ENCODE data around the gene HOXB5.

Gene HOXB5

GRCh38 chr17:48543107-48543853, 50.3 kb downstream of the HOXB5 start:
- no peak for DNase-seq (ENCODE audit: low spot score)
- no peak overlapping the region for H2BK12ac ChIP-seq (ENCODE audit: low read length)
- no peak overlapping the region for H3K4me2 ChIP-seq (ENCODE audit: insufficient read depth, low read length, poor library complexity, severe bottlenecking)
- H3K23ac ChIP-seq (ENCODE audit: low read depth, low read length, poor library complexity), result peak overlapping the region; percentile 19
- H2AK5ac ChIP-seq (ENCODE audit: low read depth, low read length), result no peak overlapping the region
- no peak overlapping the region for H3K14ac ChIP-seq (ENCODE audit: low read length)
- no peak overlapping the region for H2BK5ac ChIP-seq (ENCODE audit: low read length)
- no peaks in the 10 kb centered on the region for H3K4me1 ChIP-seq (ENCODE audit: control insufficient read depth in 2 of 2, insufficient read depth in 1 of 2, low read depth in 1 of 2, low read length in 2 of 2)
- H3K9me3 ChIP-seq (replicated peaks in 1 of 2; ENCODE audit: control insufficient read depth in 2 of 2, insufficient read depth in 1 of 2, low read depth in 1 of 2, low read length in 2 of 2), result peaks cover 0 to 2% of the 10 kb centered on the region in 2 donors
- H4K91ac ChIP-seq (ENCODE audit: low read depth, low read length, poor library complexity), result no peak overlapping the region
- H3K27ac ChIP-seq (replicated peaks; ENCODE audit: low read length), result no peak overlapping the region
- H4K8ac ChIP-seq (ENCODE audit: low read depth, low read length), result no peak overlapping the region
- H3K18ac ChIP-seq (ENCODE audit: low read length), result no peak overlapping the region
- H3K4me3 ChIP-seq (ENCODE audit: low read length in 2 of 2), result peak overlapping the region in 1 of 2 donors; percentile 45
- no peaks in the 10 kb centered on the region for H3K79me1 ChIP-seq (ENCODE audit: low read depth, low read length)
- H2AFZ ChIP-seq (ENCODE audit: low read length), result peak overlapping the region; percentile 84
- no peaks in the 10 kb centered on the region for H3K36me3 ChIP-seq (replicated peaks in 1 of 2; ENCODE audit: control insufficient read depth in 2 of 2, insufficient read depth in 2 of 2, low read length in 2 of 2)
- no peak overlapping the region for H2BK120ac ChIP-seq (ENCODE audit: low read depth, low read length)
- no peak overlapping the region for H2BK15ac ChIP-seq (ENCODE audit: low read length)
- no peak overlapping the region for H3K9ac ChIP-seq (ENCODE audit: low read depth, low read length, poor library complexity)
- H3K4ac ChIP-seq (ENCODE audit: low read length), result no peak overlapping the region
- no CpG with 5 or more reads among the region's 72 CpGs for WGBS, 2 donors (ENCODE audit: extremely low coverage in 2 of 2, insufficient read length in 2 of 2, insufficient replicate concordance in 1 of 2)
- peaks cover 38 to 89% (median 81%) of the 10 kb centered on the region in 3 experiments for H3K27me3 ChIP-seq (ENCODE audit: control insufficient read depth in 3 of 3, insufficient read depth in 3 of 3, low read depth in 1 of 3, low read length in 3 of 3)

GRCh38 chr17:48542698-48543106, 50.9 kb downstream of the HOXB5 start:
- H3K27ac ChIP-seq (replicated peaks; ENCODE audit: low read length), result no peak overlapping the region

GRCh38 chr17:48542114-48542656, 51.4 kb downstream of the HOXB5 start:
- Histone ChIP-seq H2AK5ac (ENCODE audit: low read depth, low read length) (no peak overlapping the region), H3K79me1 (ENCODE audit: low read depth, low read length) (no peaks in the 10 kb centered on the region), H3K14ac (ENCODE audit: low read length) (no peak overlapping the region), H4K91ac (ENCODE audit: low read depth, low read length, poor library complexity) (no peak overlapping the region), H3K9me3 (replicated peaks in 1 of 2; ENCODE audit: control insufficient read depth in 2 of 2, insufficient read depth in 1 of 2, low read depth in 1 of 2, low read length in 2 of 2) (peaks cover 0 to 2% of the 10 kb centered on the region in 2 donors), H2AFZ (ENCODE audit: low read length) (peak overlapping the region; percentile 91), H3K9ac (ENCODE audit: low read depth, low read length, poor library complexity) (no peak overlapping the region), H3K36me3 (replicated peaks in 1 of 2; ENCODE audit: control insufficient read depth in 2 of 2, insufficient read depth in 2 of 2, low read length in 2 of 2) (no peaks in the 10 kb centered on the region), H3K4me2 (ENCODE audit: insufficient read depth, low read length, poor library complexity, severe bottlenecking) (no peak overlapping the region), H2BK15ac (ENCODE audit: low read length) (no peak overlapping the region), H2BK12ac (ENCODE audit: low read length) (no peak overlapping the region), H3K23ac (ENCODE audit: low read depth, low read length, poor library complexity) (peak overlapping the region; percentile 67), H4K8ac (ENCODE audit: low read depth, low read length) (no peak overlapping the region), H3K18ac (ENCODE audit: low read length) (no peak overlapping the region), H3K4ac (ENCODE audit: low read length) (no peak overlapping the region), H3K27ac (replicated peaks; ENCODE audit: low read length) (no peak overlapping the region), H3K27me3 (ENCODE audit: control insufficient read depth in 3 of 3, insufficient read depth in 3 of 3, low read depth in 1 of 3, low read length in 3 of 3) (peaks cover 38 to 82% (median 70%) of the 10 kb centered on the region in 3 experiments), H2BK5ac (ENCODE audit: low read length) (no peak overlapping the region), H3K4me1 (ENCODE audit: control insufficient read depth in 2 of 2, insufficient read depth in 1 of 2, low read depth in 1 of 2, low read length in 2 of 2) (no peaks in the 10 kb centered on the region), H3K4me3 (ENCODE audit: low read length in 2 of 2) (peak overlapping the region in 1 of 2 donors; percentile 43), H2BK120ac (ENCODE audit: low read depth, low read length) (no peak overlapping the region)
- no peak for DNase-seq (ENCODE audit: low spot score)
- no CpG with 5 or more reads among the region's 27 CpGs for WGBS, 2 donors (ENCODE audit: extremely low coverage in 2 of 2, insufficient read length in 2 of 2, insufficient replicate concordance in 1 of 2)

More at GRCh38 chr17:48542698-48543106, 50.9 kb downstream of the HOXB5 start:
- no peak overlapping the region for H4K91ac ChIP-seq (ENCODE audit: low read depth, low read length, poor library complexity)
- H3K4me3 ChIP-seq (ENCODE audit: low read length in 2 of 2), result peak overlapping the region in 1 of 2 donors; percentile 45
- no peaks in the 10 kb centered on the region for H3K4me1 ChIP-seq (ENCODE audit: control insufficient read depth in 2 of 2, insufficient read depth in 1 of 2, low read depth in 1 of 2, low read length in 2 of 2)
- no peak overlapping the region for H3K4ac ChIP-seq (ENCODE audit: low read length)
- H2AFZ ChIP-seq (ENCODE audit: low read length), result peak overlapping the region; percentile 84
- H4K8ac ChIP-seq (ENCODE audit: low read depth, low read length), result no peak overlapping the region
- no peaks in the 10 kb centered on the region for H3K79me1 ChIP-seq (ENCODE audit: low read depth, low read length)
- H3K9me3 ChIP-seq (replicated peaks in 1 of 2; ENCODE audit: control insufficient read depth in 2 of 2, insufficient read depth in 1 of 2, low read depth in 1 of 2, low read length in 2 of 2), result peaks cover 0 to 2% of the 10 kb centered on the region in 2 donors
- no peak for DNase-seq (ENCODE audit: low spot score)
- no CpG with 5 or more reads among the region's 12 CpGs for WGBS, 2 donors (ENCODE audit: extremely low coverage in 2 of 2, insufficient read length in 2 of 2, insufficient replicate concordance in 1 of 2)
- H3K14ac ChIP-seq (ENCODE audit: low read length), result no peak overlapping the region
- no peak overlapping the region for H2BK5ac ChIP-seq (ENCODE audit: low read length)
- H3K23ac ChIP-seq (ENCODE audit: low read depth, low read length, poor library complexity), result peak overlapping the region; percentile 19
- no peak overlapping the region for H3K18ac ChIP-seq (ENCODE audit: low read length)
- no peak overlapping the region for H2AK5ac ChIP-seq (ENCODE audit: low read depth, low read length)
- H2BK15ac ChIP-seq (ENCODE audit: low read length), result no peak overlapping the region
- H3K36me3 ChIP-seq (replicated peaks in 1 of 2; ENCODE audit: control insufficient read depth in 2 of 2, insufficient read depth in 2 of 2, low read length in 2 of 2), result no peaks in the 10 kb centered on the region
- no peak overlapping the region for H2BK120ac ChIP-seq (ENCODE audit: low read depth, low read length)
- peaks cover 38 to 83% (median 76%) of the 10 kb centered on the region in 3 experiments for H3K27me3 ChIP-seq (ENCODE audit: control insufficient read depth in 3 of 3, insufficient read depth in 3 of 3, low read depth in 1 of 3, low read length in 3 of 3)
- no peak overlapping the region for H2BK12ac ChIP-seq (ENCODE audit: low read length)
- H3K9ac ChIP-seq (ENCODE audit: low read depth, low read length, poor library complexity), result no peak overlapping the region
- no peak overlapping the region for H3K4me2 ChIP-seq (ENCODE audit: insufficient read depth, low read length, poor library complexity, severe bottlenecking)

GRCh38 chr17:48541577-48542113, 51.9 kb downstream of the HOXB5 start:
- Histone ChIP-seq H2BK120ac (ENCODE audit: low read depth, low read length) (no peak overlapping the region), H2BK15ac (ENCODE audit: low read length) (no peak overlapping the region), H3K4ac (ENCODE audit: low read length) (no peak overlapping the region), H2AK5ac (ENCODE audit: low read depth, low read length) (no peak overlapping the region), H2AFZ (ENCODE audit: low read length) (peak overlapping the region; percentile 91), H3K27me3 (ENCODE audit: control insufficient read depth in 3 of 3, insufficient read depth in 3 of 3, low read depth in 1 of 3, low read length in 3 of 3) (peaks cover 36 to 76% (median 65%) of the 10 kb centered on the region in 3 experiments), H2BK12ac (ENCODE audit: low read length) (no peak overlapping the region), H3K23ac (ENCODE audit: low read depth, low read length, poor library complexity) (peak overlapping the region; percentile 67), H3K36me3 (replicated peaks in 1 of 2; ENCODE audit: control insufficient read depth in 2 of 2, insufficient read depth in 2 of 2, low read length in 2 of 2) (no peaks in the 10 kb centered on the region), H3K79me1 (ENCODE audit: low read depth, low read length) (no peaks in the 10 kb centered on the region), H3K9me3 (replicated peaks in 1 of 2; ENCODE audit: control insufficient read depth in 2 of 2, insufficient read depth in 1 of 2, low read depth in 1 of 2, low read length in 2 of 2) (peaks cover 0 to 2% of the 10 kb centered on the region in 2 donors), H3K4me3 (ENCODE audit: low read length in 2 of 2) (peak overlapping the region in 1 of 2 donors; percentile 43), H3K9ac (ENCODE audit: low read depth, low read length, poor library complexity) (no peak overlapping the region), H3K18ac (ENCODE audit: low read length) (no peak overlapping the region), H3K27ac (replicated peaks; ENCODE audit: low read length) (no peak overlapping the region), H4K91ac (ENCODE audit: low read depth, low read length, poor library complexity) (no peak overlapping the region), H2BK5ac (ENCODE audit: low read length) (no peak overlapping the region), H3K14ac (ENCODE audit: low read length) (no peak overlapping the region), H4K8ac (ENCODE audit: low read depth, low read length) (no peak overlapping the region), H3K4me1 (ENCODE audit: control insufficient read depth in 2 of 2, insufficient read depth in 1 of 2, low read depth in 1 of 2, low read length in 2 of 2) (no peaks in the 10 kb centered on the region), H3K4me2 (ENCODE audit: insufficient read depth, low read length, poor library complexity, severe bottlenecking) (peak overlapping the region; percentile 35)
- no CpG with 5 or more reads among the region's 36 CpGs for WGBS, 2 donors (ENCODE audit: extremely low coverage in 2 of 2, insufficient read length in 2 of 2, insufficient replicate concordance in 1 of 2)
- DNase-seq (ENCODE audit: low spot score), result no peak

All from neuronal stem cell (in vitro differentiated cells).